Urinary bladder (tissue), 4 donors: ENCODE measurements around the gene VIPAS39. TPM values are rescaled to one million over a fixed set of nuclear protein-coding genes. Genes with fewer than 3 reads are reported as not detected.
"Not testable (repeated sequence)": the region's sequence is repeated elsewhere in the genome, so short reads cannot be mapped to it uniquely, and the experiment has no call there.

Experiments used
- DNase-seq: peaks from one replicate; pipeline ENCODE4 v3.0.0-alpha.2; 2015; ENCODE audit errors: extremely low spot score
- H3K27ac ChIP-seq: one replicate; pipeline ENCODE4 v1.5.1; 2013; ENCODE audit warnings: low read depth, mild to moderate bottlenecking, moderate library complexity
- H3K36me3 ChIP-seq: one replicate; pipeline ENCODE4 v1.6.1; 2013; ENCODE audit warnings: mild to moderate bottlenecking, moderate library complexity; ENCODE audit not compliant: insufficient read depth
- H3K4me1 ChIP-seq: one replicate; pipeline ENCODE4 v1.6.1; 2013; ENCODE audit warnings: mild to moderate bottlenecking, moderate library complexity; ENCODE audit not compliant: insufficient read depth
- H3K4me3 ChIP-seq: one replicate; pipeline ENCODE4 v1.5.1; 2013; ENCODE audit warnings: low read depth, low read length
- WGBS: extraction: QIAGEN DNeasy Blood & Tissue Kit; methylation state at CpG from one replicate; pipeline ENCODE4 v1.1.7; 2013; 5-methylcytosine and 5-hydroxymethylcytosine counted together
- polyA plus RNA-seq: library from polyadenylated mRNA; stranded (reverse); fragments of 200-250 nt; gene quantifications from one replicate; pipeline ENCODE4 v1.2.3, GENCODE V29; 2013
- total RNA-seq: library from RNA; depleted of rRNA; stranded (reverse); fragments of >200 nt; gene quantifications from one replicate; pipeline ENCODE4 v1.2.3, GENCODE V29; 2014
- donor health status: healthy with polysubstance abuse.
- donor health status: healthy.

The VIPAS39 gene
- total and polyA plus RNA-seq, 2 donors, result 19.5 to 21.5 TPM

- DNase-seq, result no peak
- WGBS, result under 1% methylated on average over 18 of the region's 18 CpGs
- no peaks in the 10 kb centered on the region for H3K4me1 ChIP-seq
Observed at GRCh38 chr14:77457115-77457521, 283 bp downstream of the VIPAS39 start.

GRCh38 chr14:77455966-77456640, 1.3 kb downstream of the VIPAS39 start:
- no peak overlapping the region for H3K4me3 ChIP-seq
- DNase-seq, result no peak
- 75% methylated on average over 2 of the region's 2 CpGs for WGBS
- no peaks in the 10 kb centered on the region for H3K4me1 ChIP-seq
- H3K27ac ChIP-seq, result no peak overlapping the region
- H3K36me3 ChIP-seq, result peaks cover 2% of the 10 kb centered on the region

More at GRCh38 chr14:77457115-77457521, 283 bp downstream of the VIPAS39 start:
- Histone ChIP-seq H3K27ac (peak overlapping the region; percentile 84), H3K36me3 (no peaks in the 10 kb centered on the region), H3K4me3 (peak overlapping the region; percentile 93)

GRCh38 chr14:77442196-77442595, 15.2 kb downstream of the VIPAS39 start:
- WGBS, result 92% methylated on average over 2 of the region's 2 CpGs
- no peak for DNase-seq
- Histone ChIP-seq H3K4me3 (no peak overlapping the region), H3K27ac (no peak overlapping the region), H3K4me1 (no peaks in the 10 kb centered on the region), H3K36me3 (no peaks in the 10 kb centered on the region)

- H3K4me3 ChIP-seq, result no peak overlapping the region
- 91% methylated on average over 4 of the region's 4 CpGs for WGBS
- H3K36me3 ChIP-seq, result peaks cover 2% of the 10 kb centered on the region
- H3K27ac ChIP-seq, result no peak overlapping the region
- H3K4me1 ChIP-seq, result no peaks in the 10 kb centered on the region
- no peak for DNase-seq
Observed at GRCh38 chr14:77439861-77440260, 17.5 kb downstream of the VIPAS39 start.

- DNase-seq, result no peak
- Histone ChIP-seq H3K36me3 (peaks cover 3% of the 10 kb centered on the region), H3K27ac (no peak overlapping the region), H3K4me1 (no peaks in the 10 kb centered on the region), H3K4me3 (no peak overlapping the region)
- 94% methylated on average over 1 of the region's 1 CpG for WGBS
Observed at GRCh38 chr14:77438596-77438995, 18.8 kb downstream of the VIPAS39 start.

- WGBS, result 98% methylated on average over 3 of the region's 3 CpGs
Observed at GRCh38 chr14:77436042-77436441, 21.4 kb downstream of the VIPAS39 start.

GRCh38 chr14:77426396-77426795, 31.0 kb downstream of the VIPAS39 start:
- Histone ChIP-seq H3K36me3 (peaks cover 13% of the 10 kb centered on the region), H3K4me1 (no peaks in the 10 kb centered on the region), H3K27ac (no peak overlapping the region), H3K4me3 (no peak overlapping the region)
- no peak for DNase-seq
- WGBS, result 97% methylated on average over 3 of the region's 3 CpGs

More at GRCh38 chr14:77436042-77436441, 21.4 kb downstream of the VIPAS39 start:
- DNase-seq, result no peak
- H3K36me3 ChIP-seq, result peaks cover 3% of the 10 kb centered on the region
- H3K4me1 ChIP-seq, result no peaks in the 10 kb centered on the region
- no peak overlapping the region for H3K27ac ChIP-seq
- H3K4me3 ChIP-seq, result no peak overlapping the region

GRCh38 chr14:77424862-77425261, 32.5 kb downstream of the VIPAS39 start:
- no peak for DNase-seq
- Histone ChIP-seq H3K4me1 (no peaks in the 10 kb centered on the region), H3K27ac (no peak overlapping the region), H3K4me3 (no peak overlapping the region), H3K36me3 (peaks cover 13% of the 10 kb centered on the region)
- WGBS, result 85% methylated on average over 3 of the region's 3 CpGs

GRCh38 chr14:77423423-77423822, 34.0 kb downstream of the VIPAS39 start, which contains the start of gene NOXRED1:
Gene NOXRED1, minus strand, starts transcription at chr14:77423523. Its CDS starts 634 bp downstream, at chr14:77422889.
- WGBS, result 99% methylated on average over 1 of the region's 1 CpG
- Histone ChIP-seq H3K27ac (no peak within 1 kb of the TSS), H3K4me1 (no peaks in the 10 kb centered on the region), H3K36me3 (peaks cover 7% of the 10 kb centered on the region), H3K4me3 (no peak within 1 kb of the TSS)
- no peak for DNase-seq

- 63% methylated on average over 2 of the region's 2 CpGs for WGBS
- no peak for DNase-seq
- H3K36me3 ChIP-seq, result peaks cover 3% of the 10 kb centered on the region
- no peaks in the 10 kb centered on the region for H3K4me1 ChIP-seq
- H3K27ac ChIP-seq, result no peak overlapping the region
- H3K4me3 ChIP-seq, result no peak overlapping the region
Observed at GRCh38 chr14:77421201-77421600, 36.2 kb downstream of the VIPAS39 start.

GRCh38 chr14:77416836-77417235, 40.6 kb downstream of the VIPAS39 start:
- H3K36me3 ChIP-seq, result no peaks in the 10 kb centered on the region
- no peak overlapping the region for H3K4me3 ChIP-seq
- no peak for DNase-seq
- no peak overlapping the region for H3K27ac ChIP-seq
- no peaks in the 10 kb centered on the region for H3K4me1 ChIP-seq
- 94% methylated on average over 8 of the region's 8 CpGs for WGBS

GRCh38 chr14:77416098-77416497, 41.3 kb downstream of the VIPAS39 start:
- not testable (repeated sequence) for H3K36me3 ChIP-seq, H3K27ac ChIP-seq, H3K4me3 ChIP-seq, DNase-seq, H3K4me1 ChIP-seq
- WGBS, result 92% methylated on average over 2 of the region's 3 CpGs

GRCh38 chr14:77415403-77416030, 41.9 kb downstream of the VIPAS39 start:
- not testable (repeated sequence) for DNase-seq, H3K4me3 ChIP-seq, H3K4me1 ChIP-seq, H3K27ac ChIP-seq, H3K36me3 ChIP-seq
- WGBS, result 94% methylated on average over 10 of the region's 10 CpGs

GRCh38 chr14:77409131-77409533, 48.3 kb downstream of the VIPAS39 start:
- WGBS, result 30% methylated on average over 3 of the region's 3 CpGs

More at GRCh38 chr14:77409131-77409533, 48.3 kb downstream of the VIPAS39 start:
- no peak overlapping the region for H3K4me3 ChIP-seq
- no peak for DNase-seq
- no peaks in the 10 kb centered on the region for H3K4me1 ChIP-seq
- H3K36me3 ChIP-seq, result no peaks in the 10 kb centered on the region
- no peak overlapping the region for H3K27ac ChIP-seq
